GM20000 (cell line): ENCODE measurements around the gene OR51F2.
"Not testable (repeated sequence)": the region's sequence is repeated elsewhere in the genome, so short reads cannot be mapped to it uniquely, and the experiment has no call there.

ENCODE experiments used
- DNase-seq: peaks from one replicate; pipeline ENCODE4 v3.0.0; 2012; ENCODE audit warnings: low spot score
- CTCF ChIP-seq: IDR thresholded peaks from 2 replicates; pipeline ENCODE4 v1.5.1; 2012; ENCODE audit warnings: mild to moderate bottlenecking, control low read depth; ENCODE audit errors: extremely low read depth, missing control alignments

OR51F2 gene, protein sequence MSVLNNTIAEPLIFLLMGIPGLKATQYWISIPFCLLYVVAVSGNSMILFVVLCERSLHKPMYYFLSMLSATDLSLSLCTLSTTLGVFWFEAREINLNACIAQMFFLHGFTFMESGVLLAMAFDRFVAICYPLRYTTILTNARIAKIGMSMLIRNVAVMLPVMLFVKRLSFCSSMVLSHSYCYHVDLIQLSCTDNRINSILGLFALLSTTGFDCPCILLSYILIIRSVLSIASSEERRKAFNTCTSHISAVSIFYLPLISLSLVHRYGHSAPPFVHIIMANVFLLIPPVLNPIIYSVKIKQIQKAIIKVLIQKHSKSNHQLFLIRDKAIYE

GRCh38 chr11:4821021-4821420 is at the start of gene OR51F2:
Gene OR51F2, plus strand, starts transcription at chr11:4821321. Its CDS starts 101 bp downstream, at chr11:4821422.
- TF ChIP-seq CTCF, result no peak
- no peak for DNase-seq

- TF ChIP-seq CTCF, result no peak
- no peak for DNase-seq
Measured at GRCh38 chr11:4782454-4782853, 38.7 kb upstream of the OR51F2 start.

DNA sequence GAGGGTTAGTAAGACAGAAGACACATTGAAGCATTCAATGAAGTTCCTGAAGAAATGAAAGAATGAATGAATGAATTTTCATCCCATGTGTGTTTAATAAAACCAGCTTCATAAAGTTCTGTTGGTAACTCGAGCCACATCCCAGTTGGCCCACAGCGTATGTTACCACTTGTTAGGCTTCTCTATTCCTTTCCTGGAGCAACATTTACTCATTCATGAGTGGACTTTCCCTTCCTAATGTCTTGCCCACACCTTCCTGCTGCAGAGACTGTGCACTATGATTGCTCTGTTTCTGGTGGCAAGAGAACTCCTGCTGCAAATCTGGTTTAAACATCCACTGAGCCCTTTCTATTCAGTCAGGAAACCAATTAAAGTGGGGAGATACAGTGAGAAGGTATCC is 23.9 kb upstream of the OR51F2 start:
- DNase-seq, result no peak
- no peak for TF ChIP-seq CTCF

- TF ChIP-seq CTCF, result no peak
- no peak for DNase-seq
Measured at GRCh38 chr11:4798427-4799183, 22.5 kb upstream of the OR51F2 start.

- DNase-seq, result not testable (repeated sequence)
Measured at GRCh38 chr11:4801316-4801715, 19.8 kb upstream of the OR51F2 start.

- TF ChIP-seq CTCF, result no peak
- no peak for DNase-seq
Measured at GRCh38 chr11:4804280-4804679, 16.8 kb upstream of the OR51F2 start, which contains the start of gene OR52R1. Gene OR52R1, minus strand, starts transcription at chr11:4804380. Its CDS starts 0 bp downstream, at chr11:4804380.

- TF ChIP-seq CTCF, result no peak
- no peak for DNase-seq
Measured at GRCh38 chr11:4808476-4808875, 12.6 kb upstream of the OR51F2 start.
